MM.1S (cell line): ENCODE results near the gene INHBC.
"Not testable (repeated sequence)": the region's sequence is repeated elsewhere in the genome, so short reads cannot be mapped to it uniquely, and the experiment has no call there.

Source experiments
- DNase-seq: peaks from one replicate; pipeline ENCODE4 v3.0.0-alpha.2; 2015
- H2AFZ ChIP-seq: fragments of 300-600 bp; sonication (generic); 2 replicates; pipeline ENCODE4 v1.6.0; 2016; ENCODE audit warnings: antibody characterized with exemption, low read length
- H3F3A ChIP-seq: fragments of 300-600 bp; sonication (generic); 2 replicates; pipeline ENCODE4 v1.6.1; 2016; ENCODE audit warnings: mild to moderate bottlenecking, antibody characterized with exemption, low read length, moderate library complexity, mixed read lengths; ENCODE audit not compliant: insufficient read depth
- H3K27ac ChIP-seq: fragments of 300-600 bp; sonication (generic); 2 replicates; pipeline ENCODE4 v1.5.1; 2016; ENCODE audit warnings: mild to moderate bottlenecking, low read length
- H3K27me3 ChIP-seq: fragments of 300-600 bp; sonication (generic); replicated peaks from 2 replicates; pipeline ENCODE4 v1.6.0; 2016; ENCODE audit warnings: low read length; ENCODE audit not compliant: insufficient read depth
- H3K36me3 ChIP-seq: fragments of 300-600 bp; sonication (generic); replicated peaks from 2 replicates; pipeline ENCODE4 v1.6.1; 2016; ENCODE audit warnings: mild to moderate bottlenecking, low read length, mixed read lengths; ENCODE audit not compliant: insufficient read depth
- H3K4me1 ChIP-seq: fragments of 300-600 bp; sonication (generic); 2 replicates; pipeline ENCODE4 v1.6.1; 2016; ENCODE audit warnings: low read length, mixed read lengths
- H3K4me2 ChIP-seq: fragments of 300-600 bp; sonication (generic); 2 replicates; pipeline ENCODE4 v1.6.0; 2016; ENCODE audit warnings: low read depth, low read length
- H3K4me3 ChIP-seq: fragments of 300-600 bp; sonication (generic); 2 replicates; pipeline ENCODE4 v1.5.1; 2016; ENCODE audit warnings: low read length, mixed read lengths
- H3K79me2 ChIP-seq: fragments of 300-600 bp; sonication (generic); 2 replicates; pipeline ENCODE4 v1.6.1; 2016; ENCODE audit warnings: mixed run types, low read length, mixed read lengths
- H3K9ac ChIP-seq: fragments of 300-600 bp; sonication (generic); 2 replicates; pipeline ENCODE4 v1.6.1; 2016; ENCODE audit warnings: low read length, mixed read lengths
- H3K9me2 ChIP-seq: fragments of 300-600 bp; sonication (generic); replicated peaks from 2 replicates; pipeline ENCODE4 v1.6.1; 2016; ENCODE audit warnings: mild to moderate bottlenecking, low read length, mixed read lengths; ENCODE audit not compliant: insufficient read depth
- H3K9me3 ChIP-seq: fragments of 300-600 bp; sonication (generic); replicated peaks from 2 replicates; pipeline ENCODE4 v1.6.1; 2016; ENCODE audit warnings: mild to moderate bottlenecking, low read length, mixed read lengths; ENCODE audit not compliant: insufficient read depth
- H4K20me1 ChIP-seq: fragments of 300-600 bp; sonication (generic); 2 replicates; pipeline ENCODE4 v1.6.1; 2016; ENCODE audit warnings: mild to moderate bottlenecking, low read length, moderate library complexity, mixed read lengths; ENCODE audit not compliant: insufficient read depth
- CTCF ChIP-seq: fragments of 300-600 bp; sonication (generic); IDR thresholded peaks from 2 replicates; pipeline ENCODE4 v1.5.1; 2016; ENCODE audit warnings: antibody characterized with exemption, low read length, mixed read lengths
- EZH2 ChIP-seq: fragments of 300-600 bp; sonication (generic); optimal IDR thresholded peaks from 2 replicates; pipeline ENCODE3; 2017; ENCODE audit warnings: low read depth, mild to moderate bottlenecking, antibody characterized with exemption, low read length, mixed read lengths
- EZH2phosphoT487 ChIP-seq: fragments of 300-600 bp; sonication (generic); IDR thresholded peaks from 2 replicates; pipeline ENCODE4 v1.6.1; 2018; ENCODE audit warnings: antibody characterized with exemption, low read length

Gene INHBC

GRCh38 chr12:57397441-57397840, 37.1 kb upstream of the INHBC start:
- Histone ChIP-seq H3K4me3 (no peak overlapping the region), H2AFZ (no peak overlapping the region), H3K27ac (no peak overlapping the region), H3K9ac (no peak overlapping the region), H3K4me1 (no peaks in the 10 kb centered on the region), H3F3A (no peaks in the 10 kb centered on the region), H3K36me3 (no peaks in the 10 kb centered on the region), H3K9me3 (no peaks in the 10 kb centered on the region), H4K20me1 (no peaks in the 10 kb centered on the region), H3K4me2 (no peak overlapping the region), H3K9me2 (no peaks in the 10 kb centered on the region), H3K27me3 (no peaks in the 10 kb centered on the region), H3K79me2 (no peaks in the 10 kb centered on the region)
- DNase-seq: no peak
- no peak for TF ChIP-seq EZH2phosphoT487
- no peak for TF ChIP-seq EZH2
- no peak for TF ChIP-seq CTCF

GRCh38 chr12:57399718-57400463, 34.7 kb upstream of the INHBC start:
- H3K79me2 ChIP-seq, DNase-seq, H3K4me1 ChIP-seq, H4K20me1 ChIP-seq, H3F3A ChIP-seq, H3K4me3 ChIP-seq, H3K9me3 ChIP-seq, H2AFZ ChIP-seq, H3K36me3 ChIP-seq, H3K9ac ChIP-seq, H3K27ac ChIP-seq, H3K9me2 ChIP-seq, H3K4me2 ChIP-seq, H3K27me3 ChIP-seq: not testable (repeated sequence)

- Histone ChIP-seq H3K4me3 (no peak overlapping the region), H3K79me2 (no peaks in the 10 kb centered on the region), H3K36me3 (no peaks in the 10 kb centered on the region), H3K27me3 (no peaks in the 10 kb centered on the region), H3K27ac (no peak overlapping the region), H3K9me3 (no peaks in the 10 kb centered on the region), H2AFZ (no peak overlapping the region), H3K9ac (no peak overlapping the region), H3F3A (no peaks in the 10 kb centered on the region), H3K4me2 (no peak overlapping the region), H4K20me1 (no peaks in the 10 kb centered on the region), H3K9me2 (no peaks in the 10 kb centered on the region), H3K4me1 (no peaks in the 10 kb centered on the region)
- DNase-seq: no peak
- TF ChIP-seq EZH2phosphoT487: no peak
- no peak for TF ChIP-seq EZH2
- no peak for TF ChIP-seq CTCF
These were observed 33.4 kb upstream of the INHBC start for GRCh38 chr12:57401165-57401564.

GRCh38 chr12:57402156-57402555, 32.4 kb upstream of the INHBC start:
- not testable (repeated sequence) for H3K9me3 ChIP-seq, H4K20me1 ChIP-seq, H3F3A ChIP-seq, H3K27ac ChIP-seq, H3K36me3 ChIP-seq, DNase-seq, H3K79me2 ChIP-seq, H3K27me3 ChIP-seq, H3K4me1 ChIP-seq, H2AFZ ChIP-seq, H3K4me3 ChIP-seq, H3K9me2 ChIP-seq, H3K9ac ChIP-seq, H3K4me2 ChIP-seq
